Hepatocyte (in vitro differentiated cells): ENCODE results near the gene LSM10.

Source experiments
- CTCF ChIP-seq: fragments of 200-600 bp; sonication (generic); IDR thresholded peaks from 2 replicates; pipeline ENCODE4 v1.5.1; 2016; ENCODE audit warnings: antibody characterized with exemption, mild to moderate bottlenecking; ENCODE audit not compliant: poor library complexity
- EZH2 ChIP-seq: fragments of 200-600 bp; sonication (generic); IDR thresholded peaks from 2 replicates; pipeline ENCODE4 v1.6.1; 2016; ENCODE audit warnings: antibody characterized with exemption, mild to moderate bottlenecking, borderline replicate concordance

GRCh38 chr1:36408479-36408878 lies 10.8 kb upstream of the LSM10 start:
- TF ChIP-seq CTCF (no peak), EZH2 (no peak)
